ENCODE data around the gene PTGDS. TPM values are rescaled to one million over a fixed set of nuclear protein-coding genes. Genes with fewer than 3 reads are reported as not detected.

PTGDS gene
- total and polyA plus RNA-seq, 12 donors: 1.1 to 812 (median 219) TPM

- Histone ChIP-seq H3K4me3 (no peak overlapping the region), H3K9me3 (replicated peaks in 1 of 3) (no peaks in the 10 kb centered on the region), H3K27ac (peak overlapping the region in 2 of 5 donors; percentile 91 to 93), H3K27me3 (no peaks in the 10 kb centered on the region), H3K36me3 (replicated peaks in 1 of 2) (no peaks in the 10 kb centered on the region), H3K4me1 (replicated peaks in 1 of 2) (peaks cover 14 to 28% of the 10 kb centered on the region in 2 donors)
- WGBS, 4 donors: 88 to 96% (median 90%) methylated on average over 6 to 44 of the region's 44 CpGs
- intact Hi-C loops (cut with DNase I): loop anchor here in 1 of 2 donors (5.0 kb wide), 1 partner anchor 74 kb away; the partner anchor contains the start of gene ABCA2
- no peak for TF ChIP-seq POLR2A (IDR thresholded peaks at IDR 0.05)
- TF ChIP-seq CTCF (IDR thresholded peaks at IDR 0.05): no peak
- DNase-seq: no peak
Observed at GRCh38 chr9:136952876-136953770, 24.2 kb upstream of the PTGDS start.

GRCh38 chr9:136953771-136954269 is 23.5 kb upstream of the PTGDS start:
- no peak for TF ChIP-seq CTCF (IDR thresholded peaks at IDR 0.05)
- no peak for TF ChIP-seq POLR2A (IDR thresholded peaks at IDR 0.05)
- no peak overlapping the region for H3K4me3 ChIP-seq
- intact Hi-C loops (cut with DNase I): loop anchor here in 1 of 2 donors (5.0 kb wide), 1 partner anchor 73 kb away; the partner anchor contains the start of gene ABCA2
- H3K27me3 ChIP-seq: no peaks in the 10 kb centered on the region
- H3K4me1 ChIP-seq (replicated peaks in 1 of 2): peaks cover 14 to 28% of the 10 kb centered on the region in 2 donors
- no peak overlapping the region for H3K27ac ChIP-seq
- no peak for DNase-seq
- H3K36me3 ChIP-seq (replicated peaks in 1 of 2): no peaks in the 10 kb centered on the region
- H3K9me3 ChIP-seq (replicated peaks in 1 of 3): no peaks in the 10 kb centered on the region
- WGBS, 4 donors: 71 to 92% (median 88%) methylated on average over 4 to 19 of the region's 19 CpGs

GRCh38 chr9:136954270-136955083 is 22.8 kb upstream of the PTGDS start:
- WGBS, 4 donors: 86 to 94% (median 91%) methylated on average over 14 to 25 of the region's 25 CpGs
- H3K9me3 ChIP-seq (replicated peaks in 1 of 3): no peaks in the 10 kb centered on the region
- intact Hi-C loops (cut with DNase I): loop anchor here (5.0 kb wide), 2 partner anchors 68 to 73 kb away; partner anchors contain the start of gene ABCA2 (in 1 of the 2)
- H3K27me3 ChIP-seq: no peaks in the 10 kb centered on the region
- TF ChIP-seq CTCF (IDR thresholded peaks at IDR 0.05) (no peak), POLR2A (IDR thresholded peaks at IDR 0.05) (no peak)
- no peak for DNase-seq
- no peaks in the 10 kb centered on the region for H3K36me3 ChIP-seq (replicated peaks in 1 of 2)
- H3K27ac ChIP-seq: no peak overlapping the region
- H3K4me3 ChIP-seq: no peak overlapping the region
- peaks cover 9 to 23% of the 10 kb centered on the region in 2 donors for H3K4me1 ChIP-seq (replicated peaks in 1 of 2)

Measured in adrenal gland (tissue), 12 donors.